NCI-H1694 (cell line): ENCODE measurements around the gene SSMEM1.
"Not testable (repeated sequence)": the region's sequence is repeated elsewhere in the genome, so short reads cannot be mapped to it uniquely, and the experiment has no call there.

Source experiments
- DNase-seq: peaks from one replicate; lab custom pipeline; 2025; lab: John Stamatoyannopoulos, UW

SSMEM1 gene

DNA sequence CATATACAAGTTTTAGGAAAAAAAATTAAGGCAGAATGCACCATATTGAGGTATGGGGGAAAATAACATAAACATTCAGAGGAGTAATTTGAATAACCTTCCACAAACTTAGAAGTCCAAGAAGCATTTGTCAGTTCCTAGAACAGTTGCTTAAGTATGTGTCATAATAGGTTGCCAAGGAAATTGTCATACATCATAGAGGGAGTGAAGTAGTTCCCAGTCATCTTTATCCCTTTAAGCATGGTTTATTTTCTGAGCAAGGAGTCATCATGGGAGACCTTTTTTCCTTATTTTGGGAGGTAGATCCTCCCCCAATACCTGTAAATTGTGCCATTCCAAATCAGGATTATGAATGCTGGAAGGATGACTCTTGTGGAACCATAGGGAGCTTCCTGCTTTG is at the start of gene SSMEM1:
SSMEM1 (plus strand) TSS at position 219 of the 400 bp plus-strand sequence; CDS start at position 270, 51 bp downstream.
- DNase-seq: no peak

DNA sequence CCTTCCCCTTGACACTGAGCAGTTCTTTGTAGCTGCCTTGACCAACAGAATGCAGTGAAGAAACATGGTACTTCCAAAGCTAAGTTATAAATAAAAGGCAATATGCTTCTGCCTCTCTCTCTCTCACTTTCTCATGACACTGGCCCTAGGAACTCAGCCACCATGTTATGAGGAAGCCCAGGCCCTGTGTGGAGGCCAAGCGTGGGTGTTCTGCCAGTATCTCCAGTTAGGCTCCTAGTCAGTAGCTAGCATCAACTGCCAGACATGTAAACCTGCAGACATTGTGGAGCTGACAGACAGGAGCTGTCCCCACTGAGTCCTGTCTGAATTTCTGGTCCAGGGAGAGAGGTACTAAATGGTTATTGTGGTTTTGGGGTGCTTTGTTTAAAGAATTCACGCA is 47.6 kb upstream of the SSMEM1 start:
- no peak for DNase-seq

- no peak for DNase-seq
Observed at GRCh38 chr7:130160455-130160854, 47.2 kb upstream of the SSMEM1 start.

DNA sequence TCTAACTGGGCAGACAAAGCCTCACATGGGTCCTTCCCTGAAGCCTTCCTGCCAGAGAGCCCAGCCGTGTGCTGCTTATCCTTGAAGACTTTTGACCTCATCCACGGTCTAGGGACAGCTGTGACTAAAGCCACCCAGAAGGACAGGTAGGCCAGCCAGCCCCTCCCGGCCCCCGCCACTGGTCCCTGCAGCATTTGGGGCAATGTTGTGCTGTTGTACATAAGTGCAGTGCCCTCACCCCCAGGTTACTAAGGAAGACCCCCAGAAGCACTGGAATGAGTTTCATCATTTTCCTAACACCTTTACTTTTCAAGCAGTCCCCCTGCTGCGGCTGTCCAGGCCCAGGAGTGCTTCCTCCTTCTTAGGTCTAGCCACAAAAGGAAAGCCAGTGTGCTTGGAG is 45.5 kb upstream of the SSMEM1 start:
- no peak for DNase-seq

- DNase-seq: no peak
Observed at GRCh38 chr7:130174237-130174959, 33.3 kb upstream of the SSMEM1 start.

- no peak for DNase-seq
Observed at GRCh38 chr7:130178251-130178650, 29.4 kb upstream of the SSMEM1 start.

DNA sequence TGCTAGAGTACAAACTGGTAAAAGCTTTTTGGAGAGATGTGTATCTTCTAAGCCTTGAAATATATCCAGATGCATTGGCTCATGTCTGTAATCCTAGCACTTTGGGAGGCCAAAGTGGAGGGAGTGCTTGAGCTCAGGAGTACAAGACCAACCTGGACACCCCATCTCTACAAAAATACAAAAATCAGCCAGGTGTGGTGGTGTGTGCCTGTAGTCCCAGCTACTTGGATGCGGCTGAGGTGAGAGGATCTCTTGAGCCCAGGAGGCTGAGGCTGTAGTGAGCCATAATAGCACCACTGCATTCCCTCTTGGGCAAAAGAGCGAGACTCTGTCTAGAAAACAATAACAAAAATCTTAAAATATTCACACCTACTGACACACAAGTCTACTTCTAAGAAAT is 28.0 kb upstream of the SSMEM1 start:
- no peak for DNase-seq

DNA sequence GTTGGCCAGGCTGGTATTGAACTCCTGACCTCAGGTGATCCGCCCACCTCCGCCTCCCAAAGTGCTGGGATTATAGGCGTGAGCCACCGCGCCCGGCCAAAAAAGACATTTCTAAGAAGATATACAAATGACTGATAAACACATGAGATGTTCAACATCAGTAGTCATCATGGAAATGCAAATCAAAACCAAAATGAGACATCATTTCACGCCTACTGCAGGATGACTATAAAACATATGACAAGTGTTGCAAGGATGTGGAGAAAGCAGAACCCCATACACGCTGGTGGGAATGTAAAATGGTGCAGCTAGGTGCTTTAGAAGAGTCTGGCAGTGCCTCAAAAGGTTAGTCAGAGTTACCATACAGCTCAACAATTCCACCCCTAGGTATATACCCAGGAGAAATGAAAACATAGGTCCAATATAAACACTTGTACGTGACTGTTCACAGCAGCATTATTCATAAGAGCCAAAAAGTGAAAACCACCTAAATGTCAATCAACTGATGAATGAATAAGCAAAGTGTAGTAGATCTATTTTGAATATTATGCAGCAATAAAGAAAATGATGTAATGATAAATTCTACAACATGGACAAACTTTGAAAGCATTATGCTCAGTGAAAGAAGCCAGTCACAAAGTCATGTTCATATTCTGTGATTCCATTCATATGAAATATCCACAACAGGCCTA is 26.9 kb upstream of the SSMEM1 start:
- DNase-seq: no peak

DNA sequence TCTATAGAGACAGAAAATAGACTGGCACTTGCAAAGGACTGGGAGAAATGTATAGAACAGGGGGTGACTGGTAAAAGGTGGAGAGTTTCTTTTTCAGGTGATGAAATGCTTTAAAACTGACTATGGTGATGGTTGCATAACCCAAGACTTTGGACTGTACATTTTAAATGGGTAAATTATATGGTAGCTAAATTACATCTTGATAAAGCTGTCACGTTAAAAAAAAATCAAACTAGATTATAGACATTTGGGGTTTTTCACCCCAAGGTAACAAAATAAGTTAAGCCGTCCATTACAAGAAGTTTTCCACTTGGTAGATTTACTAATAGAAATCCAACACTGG is 26.4 kb upstream of the SSMEM1 start:
- no peak for DNase-seq

- DNase-seq: no peak
Observed at GRCh38 chr7:130182990-130183389, 24.7 kb upstream of the SSMEM1 start.

DNA sequence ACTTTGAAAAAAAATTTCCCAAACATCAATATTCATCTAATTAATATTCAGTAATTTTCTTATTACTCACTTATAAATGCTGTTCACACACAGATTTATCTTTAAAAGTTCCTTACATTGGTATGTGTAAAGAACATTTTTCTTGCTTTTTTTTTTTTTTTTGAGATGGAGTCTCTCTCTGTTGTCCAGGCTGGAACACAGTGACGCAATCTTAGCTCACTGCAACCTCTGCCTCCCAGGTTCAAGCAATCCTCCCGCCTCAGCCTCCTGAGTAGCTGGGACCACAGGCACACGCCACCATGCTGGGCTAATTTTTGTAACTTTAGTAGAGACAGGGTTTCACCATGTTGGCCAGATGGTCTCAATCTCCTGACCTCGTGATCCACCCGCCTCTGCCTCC is 23.3 kb upstream of the SSMEM1 start:
- DNase-seq: not testable (repeated sequence)

GRCh38 chr7:130187360-130187759 is 20.3 kb upstream of the SSMEM1 start:
- DNase-seq: no peak

DNA sequence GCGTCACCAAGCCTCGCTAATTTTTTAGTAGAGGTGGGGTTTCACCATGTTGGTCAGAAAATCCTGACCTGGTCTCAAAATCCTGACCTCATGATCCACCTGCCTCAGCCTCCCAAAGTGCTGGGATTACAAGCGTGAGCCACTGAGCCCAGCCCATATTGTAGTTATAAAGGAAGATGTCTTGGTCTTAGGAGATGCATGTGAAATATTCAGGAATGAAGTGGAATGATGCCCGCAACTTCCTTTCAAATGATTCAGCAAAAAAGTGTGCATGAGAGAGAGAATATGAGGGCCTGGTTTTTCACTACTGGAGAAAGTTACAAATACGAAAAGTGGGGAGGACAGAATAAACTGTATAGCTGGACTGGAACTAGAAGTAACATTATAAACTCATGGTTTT is 18.3 kb upstream of the SSMEM1 start:
- DNase-seq: no peak

DNA sequence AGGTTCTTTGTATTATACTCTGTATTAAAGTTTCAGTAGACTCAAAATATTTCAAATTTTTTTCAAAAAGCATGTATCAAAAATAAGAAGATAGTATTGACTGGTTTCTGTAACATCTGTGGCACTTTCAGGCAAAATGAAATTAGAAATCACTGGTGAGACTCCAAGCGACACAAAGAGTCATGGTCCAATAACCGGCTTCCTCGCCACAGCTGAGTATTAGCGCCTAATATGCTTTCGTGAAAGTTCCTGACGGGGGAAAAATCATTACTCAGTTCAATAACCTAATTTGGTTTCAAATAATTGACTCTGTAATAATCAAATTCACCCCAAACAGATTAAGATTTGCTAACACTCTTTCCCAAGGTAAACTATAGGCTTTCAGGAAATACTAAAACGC is 15.9 kb upstream of the SSMEM1 start:
- no peak for DNase-seq

DNA sequence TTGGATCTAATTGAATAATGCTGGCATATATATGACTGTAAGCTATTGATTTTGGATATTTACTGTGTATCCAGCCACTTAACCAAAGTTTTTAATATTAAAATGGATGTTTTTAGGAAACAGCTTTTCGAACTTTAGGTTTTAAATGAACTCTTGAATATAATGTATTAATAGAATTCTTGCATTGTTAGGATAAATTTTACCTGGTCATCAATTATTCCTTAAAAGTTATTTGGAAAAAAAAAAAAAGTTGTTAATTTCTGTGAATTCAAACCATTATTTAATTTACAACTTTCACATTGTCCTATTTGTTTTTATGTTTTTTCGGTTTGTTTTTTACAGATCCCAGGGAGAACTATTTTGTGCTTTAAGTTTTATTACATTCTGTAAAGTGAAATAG is 12.3 kb upstream of the SSMEM1 start:
- DNase-seq: no peak

- DNase-seq: no peak
Observed at GRCh38 chr7:130196476-130196875, 11.2 kb upstream of the SSMEM1 start.

- no peak for DNase-seq
Observed at GRCh38 chr7:130197094-130197493, 10.6 kb upstream of the SSMEM1 start.

GRCh38 chr7:130201796-130202195 is 5.9 kb upstream of the SSMEM1 start:
- DNase-seq: no peak

- DNase-seq: peak; percentile 96
Observed at GRCh38 chr7:130205084-130205947, 2.3 kb upstream of the SSMEM1 start, which contains the start of gene TMEM209. TSS of gene TMEM209 (minus strand) at chr7:130205406. CDS start at chr7:130205375, 31 bp downstream.

- no peak for DNase-seq
Observed at GRCh38 chr7:130207033-130207432, 627 bp upstream of the SSMEM1 start.

DNA sequence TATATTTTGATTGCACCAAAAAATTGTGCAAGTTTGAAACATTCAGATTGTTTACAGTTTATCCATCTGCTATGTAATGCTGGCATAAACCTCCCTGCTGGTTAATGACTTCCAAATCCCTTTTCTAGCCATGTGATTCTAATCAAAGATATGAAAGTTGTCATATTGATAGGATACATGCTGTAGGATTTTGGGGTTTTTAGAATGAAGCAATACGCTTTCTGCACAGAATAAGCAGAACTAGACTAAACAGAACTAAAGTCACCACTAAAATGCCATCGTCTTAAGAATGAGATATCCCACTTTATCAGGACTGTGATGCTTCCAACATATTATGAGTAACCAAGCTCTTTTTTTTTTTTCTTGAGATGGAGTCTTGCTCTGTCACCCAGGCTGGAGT is 856 bp downstream of the SSMEM1 start:
- DNase-seq: no peak

DNA sequence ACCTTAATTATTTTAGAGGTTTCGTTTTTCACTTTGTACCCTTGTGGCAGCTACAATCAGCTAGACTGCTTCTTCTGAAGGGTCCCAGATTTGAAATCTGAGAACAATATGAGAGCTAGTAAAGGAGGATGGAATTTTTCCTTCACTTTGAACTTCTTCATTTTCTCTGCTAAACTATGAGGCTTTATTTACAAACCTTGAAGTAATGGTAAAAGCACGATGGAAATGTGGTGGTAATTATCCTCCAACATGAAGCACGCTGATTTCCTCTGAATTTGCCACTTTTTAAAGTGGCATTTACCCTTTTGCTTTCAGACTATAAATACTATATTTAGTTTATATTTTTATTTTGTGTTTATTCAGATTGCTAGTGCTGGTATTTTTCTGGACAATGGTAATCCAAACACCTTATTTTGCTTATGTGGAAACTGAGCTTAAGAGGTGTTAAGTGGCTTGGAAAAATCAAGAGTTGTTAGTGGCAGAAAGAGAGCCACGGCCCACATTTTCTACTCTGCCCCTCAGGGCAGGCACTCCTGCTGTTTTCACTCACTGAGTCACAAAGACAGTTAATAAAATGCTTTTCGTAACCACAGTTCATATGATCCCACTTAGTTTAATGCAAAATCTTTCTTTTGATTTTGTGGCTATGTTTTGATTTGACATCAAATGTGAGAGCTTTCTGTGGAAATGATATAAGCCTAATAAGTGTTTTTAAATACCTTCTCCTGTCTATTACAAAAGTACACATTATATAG is 2.7 kb downstream of the SSMEM1 start:
- no peak for DNase-seq
